Stimulated activated CD8-positive, alpha-beta memory T cell treated with anti-CD3 and anti-CD28 coated beads, Interleukin-2, amount 100 ng/mL, for 1 hour (primary cell): ENCODE measurements around the gene FSIP1.

Experiments
- DNase-seq, 2 donors: peaks; one replicate each; pipeline ENCODE4 v3.0.0-alpha.2; 2020; ENCODE audit warnings: low read depth in 2 of 2

Gene FSIP1

DNA sequence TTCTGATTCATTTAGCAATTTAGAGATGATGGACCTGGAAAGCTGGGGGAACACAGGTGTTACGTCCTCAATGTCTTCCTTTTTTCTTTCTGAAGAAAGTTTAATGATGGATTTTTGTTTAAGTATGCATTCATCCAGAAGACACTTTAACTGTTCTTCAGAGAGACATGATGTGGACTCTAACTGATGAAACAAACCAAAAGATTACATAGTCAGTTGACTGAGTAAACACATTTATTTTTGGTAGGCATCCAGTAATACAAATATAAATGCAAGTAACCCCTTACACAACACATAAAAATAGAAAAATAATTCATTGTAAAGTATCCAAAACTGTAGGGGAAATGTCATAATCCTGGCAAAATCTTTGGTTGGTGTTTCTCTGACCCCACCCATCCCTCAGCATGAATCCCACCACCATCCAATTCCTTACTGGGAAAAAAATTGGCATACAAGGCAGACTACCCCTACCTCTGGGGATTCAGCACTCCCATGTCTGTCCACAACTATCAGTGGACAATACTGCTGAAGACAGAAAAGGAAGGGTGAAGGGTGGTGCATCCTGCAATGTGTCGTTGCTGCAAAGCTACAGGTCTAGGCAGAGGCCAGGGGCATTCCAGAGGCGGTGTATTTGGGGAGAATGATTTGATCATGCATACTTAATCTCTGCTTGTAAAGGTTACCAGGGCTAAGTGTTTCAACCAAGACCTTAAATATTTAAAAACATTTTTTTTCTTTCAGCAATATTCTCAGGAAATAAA is 164.4 kb downstream of the FSIP1 start:
- DNase-seq = no peak

DNA sequence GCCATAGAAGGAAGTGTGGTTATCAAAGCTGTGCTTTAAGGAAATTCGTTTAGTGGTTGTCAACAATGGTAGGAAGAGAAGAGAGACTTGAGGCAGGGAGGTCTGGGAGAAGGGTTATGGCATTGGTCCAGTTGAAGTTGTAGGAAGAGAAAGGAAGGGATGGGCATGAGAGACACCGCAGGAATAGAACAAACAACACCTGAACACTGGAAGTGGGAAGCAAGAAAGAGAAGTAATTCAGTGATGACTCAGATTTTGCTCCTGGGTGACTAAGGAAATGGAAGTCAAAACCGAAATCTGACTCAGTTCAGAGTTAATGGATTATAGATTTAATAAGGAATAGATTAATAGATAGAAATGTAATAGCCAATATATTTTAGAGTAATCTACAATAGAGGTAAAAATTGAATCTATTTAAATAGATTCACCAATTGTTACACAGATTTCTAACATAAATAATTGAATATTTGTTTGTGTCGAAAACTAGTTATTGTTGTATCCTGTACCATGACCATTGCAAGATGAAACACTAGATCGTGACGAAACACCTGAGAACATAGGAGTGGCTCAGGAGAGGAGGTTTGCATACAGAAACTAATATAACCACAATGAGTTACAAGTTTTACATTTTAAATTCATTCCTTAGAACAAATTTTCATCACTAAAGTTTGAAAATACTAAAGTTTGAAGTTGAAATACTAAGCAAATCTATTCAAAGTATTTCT is 165.7 kb downstream of the FSIP1 start:
- no peak for DNase-seq

- no peak for DNase-seq
These were observed 168.8 kb downstream of the FSIP1 start for GRCh38 chr15:39613861-39614260.

- DNase-seq = no peak
These were observed 169.4 kb downstream of the FSIP1 start for GRCh38 chr15:39613271-39613670.

GRCh38 chr15:39610665-39611064 is 172.0 kb downstream of the FSIP1 start:
- DNase-seq = no peak

DNA sequence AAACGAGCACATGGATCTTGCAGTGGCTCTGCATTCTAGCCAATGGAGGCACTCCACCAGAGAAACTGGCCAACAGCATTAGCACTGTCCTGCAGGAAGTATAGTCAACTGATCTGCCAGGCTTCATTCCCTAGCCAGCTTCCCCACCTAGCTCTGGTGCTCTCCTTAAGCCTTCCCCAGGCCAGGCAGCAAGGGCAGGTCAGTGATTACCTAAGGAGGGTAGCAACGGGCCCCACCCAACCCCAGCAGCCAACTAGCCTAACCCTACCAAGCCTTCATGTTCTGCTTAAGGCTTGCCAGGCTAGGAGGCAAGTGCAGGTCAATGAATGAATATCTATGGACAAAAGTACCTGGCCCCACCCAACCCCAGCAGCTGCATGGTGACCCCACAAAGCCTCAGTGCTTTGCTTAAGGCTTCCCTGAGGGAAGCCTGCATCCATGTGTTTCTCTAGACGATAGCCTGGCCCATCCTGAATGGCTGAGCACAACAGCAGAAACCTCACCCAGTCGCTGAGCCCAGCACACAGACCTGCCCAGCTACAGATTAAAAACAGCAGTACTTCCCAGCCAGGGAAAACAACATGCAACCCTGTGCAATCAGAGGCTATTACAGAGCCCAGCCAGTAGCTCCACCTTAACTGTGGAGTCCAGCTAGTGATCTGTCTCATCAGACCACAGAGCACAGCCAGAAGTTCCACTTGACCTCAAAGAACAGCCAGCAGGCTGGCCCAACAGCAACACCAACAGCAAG is 173.3 kb downstream of the FSIP1 start:
- DNase-seq = no peak

DNA sequence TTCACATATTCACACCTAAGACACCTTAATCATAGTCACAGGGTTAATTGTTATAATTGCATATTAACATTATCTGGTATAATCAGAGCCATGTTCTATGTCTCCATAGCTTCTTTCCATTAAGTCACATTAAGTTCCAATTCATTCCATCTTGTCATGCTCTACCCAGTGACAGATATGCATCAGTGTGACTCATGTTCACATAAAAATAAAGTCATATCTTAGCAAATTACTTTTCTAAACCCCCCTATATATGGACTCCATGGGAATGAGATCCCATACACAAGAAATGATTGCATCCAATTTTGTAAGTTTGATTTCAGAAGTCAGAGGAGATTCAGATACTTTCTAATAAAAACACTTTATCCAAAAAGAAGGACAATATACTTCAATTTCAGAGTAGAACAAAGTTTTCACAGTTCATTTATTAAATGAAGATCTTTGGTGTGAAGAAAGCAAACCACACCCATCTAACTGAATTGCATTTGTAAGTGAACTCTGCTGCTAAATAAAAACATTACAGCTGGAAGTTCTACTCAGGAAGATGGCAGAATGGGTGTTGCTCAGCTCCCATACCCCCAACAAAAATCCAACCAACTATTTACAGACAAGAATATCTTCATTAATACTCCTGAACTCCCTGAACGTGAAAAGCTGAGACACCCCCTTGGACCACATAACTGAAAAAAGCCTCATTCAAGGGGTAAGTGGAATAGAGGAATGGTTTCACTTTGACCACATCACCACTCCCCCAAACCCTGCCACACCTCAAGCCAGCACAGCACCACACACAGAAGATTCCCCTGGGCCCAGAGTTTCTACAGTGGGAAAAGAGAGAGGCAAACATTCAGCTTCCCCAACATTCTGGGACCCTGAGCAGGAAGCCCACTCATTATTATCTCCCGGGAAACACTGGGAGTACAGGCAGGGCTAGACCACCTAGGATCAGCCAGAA is 174.2 kb downstream of the FSIP1 start:
- DNase-seq = no peak

DNA sequence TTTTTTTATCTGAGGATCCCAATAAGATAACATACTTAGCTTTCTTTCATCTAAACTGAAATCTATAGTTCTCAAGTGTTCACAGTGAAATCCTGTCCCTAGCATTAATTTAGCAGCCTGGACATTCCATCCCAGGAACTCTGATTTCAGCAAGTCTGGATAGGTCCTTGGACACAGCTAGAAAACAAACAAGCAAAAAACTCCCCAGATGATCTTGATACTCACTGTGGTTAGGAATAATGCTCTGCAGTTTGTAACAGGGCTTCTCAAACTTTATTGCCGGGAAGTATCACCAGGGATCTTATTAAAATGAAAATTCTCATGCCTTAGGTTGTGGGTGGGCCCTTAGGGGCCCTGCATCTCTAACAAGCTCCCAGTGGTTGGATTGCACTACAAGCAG is 177.5 kb downstream of the FSIP1 start:
- no peak for DNase-seq

- DNase-seq = no peak
These were observed 180.5 kb downstream of the FSIP1 start for GRCh38 chr15:39602143-39602542.

DNA sequence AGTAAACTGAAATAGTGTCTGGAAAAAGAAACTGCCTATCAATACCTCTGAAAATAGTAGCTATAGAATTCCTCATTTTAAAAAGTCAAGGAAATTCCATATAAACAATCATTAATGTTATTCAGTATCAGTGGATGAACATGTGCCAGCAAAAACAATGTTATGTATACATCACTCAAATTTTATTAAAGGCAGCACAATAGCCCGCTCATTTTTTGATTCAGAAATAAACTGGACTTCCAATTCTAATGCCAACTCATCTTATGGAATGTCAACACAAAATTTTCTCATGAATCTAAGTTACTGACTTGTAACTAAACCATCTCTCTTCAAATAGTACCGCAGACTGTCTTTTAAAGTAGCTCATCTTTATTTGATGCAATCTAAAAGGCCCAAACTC is 182.8 kb downstream of the FSIP1 start:
- no peak for DNase-seq

DNA sequence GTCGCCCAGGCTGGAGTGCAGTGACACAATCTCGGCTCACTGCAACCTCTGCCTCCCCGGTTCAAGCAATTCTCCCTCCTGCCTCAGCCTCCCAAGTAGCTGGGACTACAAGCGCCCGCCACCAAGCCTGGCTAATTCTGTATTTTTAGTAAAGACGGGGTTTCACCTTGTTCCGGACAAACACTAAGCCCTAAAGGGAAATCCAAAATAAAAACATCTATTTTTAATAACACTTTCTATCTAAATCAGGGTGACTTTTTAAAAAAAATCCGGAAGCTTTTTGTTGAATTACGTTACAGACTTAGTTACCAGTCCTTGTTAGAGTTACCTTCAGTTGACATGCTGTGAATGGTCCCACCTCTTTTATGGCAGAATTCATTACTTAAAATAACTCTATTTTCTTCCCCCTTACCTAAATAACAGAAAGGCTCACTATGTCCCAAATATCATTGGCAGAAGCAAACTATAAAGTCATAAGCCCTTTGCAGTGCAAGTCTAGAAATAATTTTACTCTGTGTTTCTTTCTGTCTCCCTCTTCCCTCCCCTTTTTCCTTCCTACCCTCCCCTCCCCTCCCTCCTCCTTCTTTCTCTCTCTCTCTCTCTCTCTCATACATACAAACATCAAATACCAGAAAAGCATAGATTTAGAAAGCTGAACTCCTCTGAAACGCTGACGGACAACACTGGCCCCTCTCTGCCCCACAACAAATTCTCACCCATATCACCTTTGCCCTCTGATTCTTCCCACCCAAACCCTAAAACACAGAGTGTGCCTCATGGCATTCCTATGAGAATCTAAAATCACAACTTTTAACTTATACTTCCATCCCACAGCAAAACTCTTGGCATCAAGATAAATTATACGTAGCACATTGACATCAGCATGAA is 183.4 kb downstream of the FSIP1 start:
- DNase-seq = no peak

DNA sequence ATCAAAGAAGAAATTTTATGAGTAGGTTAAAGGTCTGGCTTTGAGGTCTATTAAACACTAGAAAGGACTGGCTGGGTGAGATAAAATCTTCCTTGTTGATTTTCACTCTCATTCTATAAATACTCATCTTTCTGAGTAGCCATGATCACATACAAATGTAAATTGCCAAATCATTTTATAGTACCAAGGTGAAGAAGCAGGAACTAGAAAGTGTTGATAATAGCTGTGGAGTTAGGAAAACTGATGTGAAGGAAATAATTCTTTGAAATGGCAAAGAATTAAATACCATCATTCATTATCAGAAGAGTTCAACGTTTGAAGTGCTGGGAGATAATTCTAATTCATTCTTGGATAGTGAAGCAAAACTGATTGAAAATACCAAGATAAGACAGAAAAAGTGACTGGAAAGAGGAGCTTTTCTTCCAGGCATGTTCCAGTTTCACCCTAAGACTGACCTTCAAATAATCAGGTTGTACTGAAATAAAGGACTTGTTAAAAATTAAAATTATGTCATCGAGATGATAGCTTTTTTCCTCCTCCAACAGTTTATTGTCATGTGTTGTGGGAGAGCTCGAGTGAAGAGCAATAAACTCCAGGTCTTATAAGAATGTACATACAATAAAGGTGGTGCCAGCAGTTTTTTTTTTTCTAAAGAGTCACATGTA is 184.3 kb downstream of the FSIP1 start:
- DNase-seq = no peak

GRCh38 chr15:39597751-39598185 is 184.9 kb downstream of the FSIP1 start:
- DNase-seq = no peak

DNA sequence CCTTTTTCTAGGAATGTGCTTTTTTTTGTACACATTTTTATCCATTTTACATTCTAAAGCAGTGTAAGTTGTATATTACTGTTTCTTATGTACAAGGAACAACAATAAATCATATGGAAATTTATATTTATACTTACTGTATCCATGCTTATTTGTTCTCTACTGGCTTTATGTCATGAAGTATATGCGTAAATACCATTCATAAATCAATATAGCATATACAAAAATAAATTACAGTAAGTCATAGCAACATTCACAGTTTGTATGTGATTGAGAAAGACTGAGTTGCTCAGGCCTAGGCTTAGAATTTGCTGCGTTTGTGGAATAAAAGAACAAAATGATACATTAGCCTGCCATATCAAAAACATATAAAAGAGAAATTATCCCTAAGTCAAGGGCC is 185.3 kb downstream of the FSIP1 start:
- no peak for DNase-seq

GRCh38 chr15:39596358-39597051 is 186.1 kb downstream of the FSIP1 start:
- no peak for DNase-seq

DNA sequence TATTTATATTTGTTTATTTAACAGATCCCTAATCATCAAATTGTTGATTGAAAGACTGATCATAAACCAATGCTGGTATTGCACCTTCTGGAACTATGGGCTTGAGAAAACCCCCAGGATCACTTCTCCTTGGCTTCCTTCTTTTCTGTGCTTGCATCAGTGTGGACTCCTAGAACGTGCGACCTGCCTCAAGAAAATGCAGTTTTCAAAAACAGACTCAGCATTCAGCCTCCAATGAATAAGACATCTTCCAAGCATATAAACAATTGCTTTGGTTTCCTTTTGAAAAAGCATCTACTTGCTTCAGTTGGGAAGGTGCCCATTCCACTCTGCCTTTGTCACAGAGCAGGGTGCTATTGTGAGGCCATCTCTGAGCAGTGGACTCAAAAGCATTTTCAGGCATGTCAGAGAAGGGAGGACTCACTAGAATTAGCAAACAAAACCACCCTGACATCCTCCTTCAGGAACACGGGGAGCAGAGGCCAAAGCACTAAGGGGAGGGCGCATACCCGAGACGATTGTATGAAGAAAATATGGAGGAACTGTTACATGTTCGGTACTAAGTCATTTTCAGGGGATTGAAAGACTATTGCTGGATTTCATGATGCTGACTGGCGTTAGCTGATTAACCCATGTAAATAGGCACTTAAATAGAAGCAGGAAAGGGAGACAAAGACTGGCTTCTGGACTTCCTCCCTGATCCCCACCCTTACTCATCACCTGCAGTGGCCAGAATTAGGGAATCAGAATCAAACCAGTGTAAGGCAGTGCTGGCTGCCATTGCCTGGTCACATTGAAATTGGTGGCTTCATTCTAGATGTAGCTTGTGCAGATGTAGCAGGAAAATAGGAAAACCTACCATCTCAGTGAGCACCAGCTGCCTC is 187.1 kb downstream of the FSIP1 start:
- DNase-seq = no peak

- DNase-seq = no peak
These were observed 187.9 kb downstream of the FSIP1 start for GRCh38 chr15:39594446-39595337.
